Activated T-cell treated with anti-CD3 and anti-CD28 coated beads, Interleukin-2, amount 50 U/mL, for 4 hours (primary cell): ENCODE results near the gene LRPAP1. TPM values are rescaled to one million over a fixed set of nuclear protein-coding genes. Genes with fewer than 3 reads are reported as not detected.
"Not testable (repeated sequence)": the region's sequence is repeated elsewhere in the genome, so short reads cannot be mapped to it uniquely, and the experiment has no call there.

Experiments
- ATAC-seq, 2 donors: fragments of 200-7000 bp; cut with Tn5 transposase; one replicate each; pipeline ENCODE4 v1.10.0; 2021
- DNase-seq: peaks from one replicate; pipeline ENCODE4 v3.0.0-alpha.2; 2020
- H3K27me3 Mint-ChIP-seq: one replicate; pipeline ENCODE4 v1.8.0; 2021; ENCODE audit warnings: low read depth, mixed read lengths
- H3K36me3 Mint-ChIP-seq: one replicate; pipeline ENCODE4 v1.8.0; 2022; ENCODE audit warnings: mixed read lengths; ENCODE audit not compliant: insufficient read depth
- H3K4me1 Mint-ChIP-seq: one replicate; pipeline ENCODE4 v1.8.0; 2021; ENCODE audit warnings: low read depth, mixed read lengths
- H3K4me3 Mint-ChIP-seq: one replicate; pipeline ENCODE4 v1.8.0; 2021; ENCODE audit warnings: mild to moderate bottlenecking, moderate library complexity, mixed read lengths
- H3K9me3 Mint-ChIP-seq: one replicate; pipeline ENCODE4 v1.8.0; 2021; ENCODE audit warnings: mixed read lengths
- total RNA-seq, 3 donors: library from RNA; stranded (reverse); gene quantifications; one replicate each; pipeline ENCODE4 v1.2.1, GENCODE V29; 2021

The LRPAP1 gene
- total RNA-seq, 3 donors from 2014 or later, result 111 to 145 (median 118) TPM

DNA sequence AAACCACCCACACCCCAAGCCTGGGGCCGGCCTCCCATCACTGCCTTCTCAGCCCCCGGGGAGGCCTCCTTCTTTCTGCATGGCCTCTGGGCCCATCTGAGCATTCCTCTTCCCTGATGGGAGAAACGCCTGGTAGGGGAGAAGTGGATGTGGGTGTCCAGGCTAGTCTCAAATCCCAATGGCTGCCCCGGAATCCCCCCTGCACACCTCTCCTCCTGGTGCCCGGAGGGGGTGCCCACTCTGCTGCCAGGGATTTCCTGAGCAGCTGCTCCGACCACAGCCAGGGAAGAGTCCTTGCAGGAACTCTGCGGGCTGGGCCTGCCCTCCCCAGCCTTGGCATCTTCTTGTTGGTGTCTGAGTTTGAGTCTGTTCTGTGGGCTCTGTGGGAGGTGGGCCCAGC lies 19.1 kb upstream of the LRPAP1 start:
- not testable (repeated sequence) for H3K4me3 Mint-ChIP-seq, ATAC-seq, H3K27me3 Mint-ChIP-seq, DNase-seq, H3K36me3 Mint-ChIP-seq, H3K9me3 Mint-ChIP-seq, H3K4me1 Mint-ChIP-seq

DNA sequence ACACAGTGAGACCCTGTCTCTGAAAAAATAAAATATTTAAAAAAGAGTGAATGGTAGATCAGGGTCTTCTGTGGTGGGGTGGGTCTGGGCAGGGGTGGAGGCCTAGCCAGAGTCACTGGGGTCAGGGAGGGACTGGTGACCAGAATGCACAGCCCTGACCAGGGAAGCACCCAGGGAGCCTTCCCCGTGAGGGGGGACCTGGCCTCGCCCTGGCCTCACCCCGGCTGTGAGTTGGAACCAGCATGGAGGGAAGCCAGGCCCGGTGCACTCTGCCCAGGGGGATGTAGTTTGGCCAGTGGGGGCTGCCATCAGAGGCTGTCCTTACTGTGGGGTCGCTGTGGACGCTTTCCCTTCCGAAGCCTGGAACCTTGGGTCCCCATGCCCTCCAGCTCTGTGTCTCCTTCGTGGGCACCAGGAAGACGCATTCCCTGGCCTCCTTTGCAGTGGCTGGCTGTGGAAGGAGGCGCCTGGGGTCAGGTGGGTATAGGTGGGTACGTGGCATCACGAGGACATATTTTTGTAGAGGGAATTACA lies 18.6 kb upstream of the LRPAP1 start:
- DNase-seq, H3K4me1 Mint-ChIP-seq, H3K36me3 Mint-ChIP-seq, H3K27me3 Mint-ChIP-seq, H3K4me3 Mint-ChIP-seq, H3K9me3 Mint-ChIP-seq, ATAC-seq: not testable (repeated sequence)

DNA sequence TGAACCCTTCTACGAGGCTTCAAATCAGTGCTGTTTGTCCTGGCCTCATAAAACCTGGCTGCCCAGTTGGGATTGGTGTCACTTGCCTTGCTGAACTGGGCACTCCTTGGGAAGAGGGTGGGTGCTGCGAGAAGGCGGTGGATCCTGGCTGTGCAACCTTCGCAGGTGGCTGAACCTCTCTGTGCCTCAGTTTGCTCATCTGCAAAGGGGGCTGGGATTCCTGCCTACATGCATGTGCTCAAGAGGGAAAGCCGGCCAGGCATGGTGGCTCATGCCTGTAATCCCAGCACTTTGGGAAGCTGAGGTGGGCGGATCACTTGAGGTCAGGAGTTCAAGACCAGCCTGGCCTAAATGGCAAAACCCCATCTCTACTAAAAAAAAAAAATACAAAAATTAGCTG lies 17.8 kb upstream of the LRPAP1 start:
- H3K27me3 Mint-ChIP-seq, ATAC-seq, H3K9me3 Mint-ChIP-seq, H3K4me3 Mint-ChIP-seq, H3K4me1 Mint-ChIP-seq, DNase-seq, H3K36me3 Mint-ChIP-seq: not testable (repeated sequence)

GRCh38 chr4:3549694-3550001 lies 17.4 kb upstream of the LRPAP1 start:
- not testable (repeated sequence) for ATAC-seq, H3K27me3 Mint-ChIP-seq, DNase-seq, H3K9me3 Mint-ChIP-seq, H3K4me3 Mint-ChIP-seq, H3K4me1 Mint-ChIP-seq, H3K36me3 Mint-ChIP-seq

- H3K9me3 Mint-ChIP-seq, H3K4me3 Mint-ChIP-seq, ATAC-seq, H3K36me3 Mint-ChIP-seq, DNase-seq, H3K4me1 Mint-ChIP-seq, H3K27me3 Mint-ChIP-seq: not testable (repeated sequence)
These were observed 16.9 kb upstream of the LRPAP1 start for GRCh38 chr4:3548991-3549693.

GRCh38 chr4:3546721-3547120 lies 14.5 kb upstream of the LRPAP1 start:
- not testable (repeated sequence) for ATAC-seq, H3K27me3 Mint-ChIP-seq, H3K9me3 Mint-ChIP-seq, DNase-seq, H3K4me1 Mint-ChIP-seq, H3K36me3 Mint-ChIP-seq, H3K4me3 Mint-ChIP-seq

DNA sequence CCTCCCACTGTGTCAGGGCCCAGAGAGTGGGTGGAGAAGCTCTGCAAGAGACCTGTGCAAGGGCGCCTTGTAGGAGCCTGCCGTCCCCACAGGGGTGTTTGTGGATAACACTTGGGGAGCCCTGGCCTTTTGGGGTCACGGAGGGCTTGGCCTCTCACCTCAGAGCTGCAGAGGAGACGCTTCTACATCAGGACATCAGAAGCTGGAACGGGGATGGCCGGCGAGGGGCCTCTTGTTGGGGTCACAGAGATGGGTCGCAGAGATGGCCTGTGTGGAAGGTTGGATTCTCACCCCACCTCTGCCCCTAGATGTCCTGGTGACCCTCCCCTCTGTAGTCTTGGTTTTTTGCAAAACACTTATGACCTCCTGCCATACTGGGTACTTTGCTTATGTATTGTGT lies 13.1 kb upstream of the LRPAP1 start:
- not testable (repeated sequence) for H3K36me3 Mint-ChIP-seq, H3K4me3 Mint-ChIP-seq, ATAC-seq, H3K9me3 Mint-ChIP-seq, DNase-seq, H3K4me1 Mint-ChIP-seq, H3K27me3 Mint-ChIP-seq

DNA sequence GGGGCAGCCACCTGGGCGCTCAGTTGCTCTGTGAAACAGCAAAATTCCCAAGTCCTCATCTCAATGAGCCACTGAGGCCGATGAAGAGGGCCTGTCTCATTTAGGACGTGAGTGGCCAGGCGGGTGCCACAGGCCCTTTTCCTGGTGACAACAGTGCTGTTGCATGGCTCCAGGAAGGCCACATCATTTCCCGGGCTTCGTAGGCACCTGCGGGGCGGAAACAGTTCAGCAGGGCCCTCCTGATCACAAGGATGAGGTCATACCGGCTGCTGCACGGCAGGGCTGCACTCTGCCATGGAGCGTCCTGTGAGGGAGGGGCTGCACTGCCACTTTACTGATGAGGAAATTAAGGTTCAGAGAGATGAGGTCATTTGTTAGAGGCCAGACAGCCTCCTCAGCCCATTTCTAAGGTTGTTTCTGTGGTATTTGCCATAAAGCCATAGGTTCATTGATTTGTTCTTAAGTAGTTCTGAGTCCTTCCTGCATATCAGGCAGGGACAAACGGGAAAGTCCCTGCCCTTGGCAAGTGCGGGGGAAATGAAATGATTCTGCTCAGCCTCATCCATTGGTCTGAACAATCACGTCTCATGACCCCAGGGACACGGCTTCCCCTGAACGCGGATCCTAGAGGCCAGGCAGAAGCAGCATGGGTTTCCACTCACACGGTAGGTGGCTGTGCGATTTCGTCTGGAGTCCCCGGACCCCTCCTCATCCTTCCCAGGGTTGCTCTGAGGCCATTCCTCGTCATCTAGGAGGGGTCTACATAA lies 12.2 kb upstream of the LRPAP1 start:
- DNase-seq, H3K4me1 Mint-ChIP-seq, H3K4me3 Mint-ChIP-seq, H3K9me3 Mint-ChIP-seq, H3K36me3 Mint-ChIP-seq, H3K27me3 Mint-ChIP-seq, ATAC-seq: not testable (repeated sequence)

DNA sequence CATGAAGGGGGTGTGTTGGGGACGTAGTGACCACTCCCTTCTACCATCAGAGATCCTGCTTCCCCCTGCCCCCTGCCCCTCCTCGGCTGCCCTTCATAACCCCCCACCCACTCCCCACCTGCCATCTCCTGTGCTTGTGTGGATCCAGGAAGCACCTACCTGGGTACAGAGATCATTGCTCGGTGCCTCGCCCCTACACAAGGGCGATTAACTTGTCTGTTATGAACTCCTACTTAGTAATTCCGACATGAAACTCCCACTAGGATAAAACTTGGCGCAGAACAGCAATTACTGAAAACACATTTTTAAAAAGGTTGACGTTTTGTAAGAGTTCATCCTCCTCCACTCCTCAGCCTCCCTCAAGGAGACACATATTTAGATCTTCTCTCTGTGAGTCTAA lies 11.2 kb upstream of the LRPAP1 start:
- not testable (repeated sequence) for H3K4me1 Mint-ChIP-seq, H3K27me3 Mint-ChIP-seq, H3K36me3 Mint-ChIP-seq, H3K9me3 Mint-ChIP-seq, H3K4me3 Mint-ChIP-seq, DNase-seq, ATAC-seq

DNA sequence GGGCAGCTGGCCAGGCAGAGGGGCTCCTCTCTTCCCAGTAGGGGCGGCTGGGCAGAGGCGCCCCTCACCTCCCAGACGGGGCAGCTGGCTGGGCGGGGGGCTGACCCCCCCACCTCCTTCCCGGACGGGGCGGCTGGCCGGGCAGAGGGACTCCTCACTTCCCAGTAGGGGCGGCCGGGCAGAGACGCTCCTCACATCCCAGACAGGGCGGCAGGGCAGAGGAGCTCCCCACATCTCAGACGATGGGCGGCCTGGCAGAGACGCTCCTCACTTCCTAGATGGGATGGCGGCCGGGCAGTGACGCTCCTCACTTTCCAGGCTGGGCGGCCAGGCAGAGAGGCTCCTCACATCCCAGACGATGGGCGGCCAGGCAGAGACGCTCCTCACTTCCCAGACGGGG lies 6.7 kb upstream of the LRPAP1 start:
- H3K4me3 Mint-ChIP-seq, ATAC-seq, H3K36me3 Mint-ChIP-seq, H3K9me3 Mint-ChIP-seq, H3K4me1 Mint-ChIP-seq, H3K27me3 Mint-ChIP-seq, DNase-seq: not testable (repeated sequence)

DNA sequence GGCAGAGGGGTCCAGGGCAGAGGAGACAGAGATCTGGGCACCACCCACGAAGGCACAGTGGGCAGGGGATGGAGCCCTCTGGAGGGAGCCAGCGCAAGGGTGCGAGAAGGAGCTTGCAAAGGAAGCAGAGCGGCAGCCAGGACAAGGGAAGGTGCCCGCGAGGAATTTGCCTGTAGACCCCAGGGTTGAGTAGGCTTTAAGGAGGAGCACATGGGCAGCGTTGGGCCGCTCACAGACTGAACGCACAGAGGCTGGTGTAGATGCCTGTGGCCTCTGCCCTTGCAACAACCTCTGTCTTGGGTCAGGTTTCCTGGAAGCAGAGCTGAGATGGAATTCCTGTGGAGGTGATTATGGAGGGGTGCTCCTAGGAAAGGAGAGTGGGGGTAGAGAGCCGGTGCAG lies 3.6 kb upstream of the LRPAP1 start:
- H3K36me3 Mint-ChIP-seq, DNase-seq, ATAC-seq, H3K4me3 Mint-ChIP-seq, H3K9me3 Mint-ChIP-seq, H3K27me3 Mint-ChIP-seq: not testable (repeated sequence)
- peaks cover 13% of the 10 kb centered on the region for H3K4me1 Mint-ChIP-seq

DNA sequence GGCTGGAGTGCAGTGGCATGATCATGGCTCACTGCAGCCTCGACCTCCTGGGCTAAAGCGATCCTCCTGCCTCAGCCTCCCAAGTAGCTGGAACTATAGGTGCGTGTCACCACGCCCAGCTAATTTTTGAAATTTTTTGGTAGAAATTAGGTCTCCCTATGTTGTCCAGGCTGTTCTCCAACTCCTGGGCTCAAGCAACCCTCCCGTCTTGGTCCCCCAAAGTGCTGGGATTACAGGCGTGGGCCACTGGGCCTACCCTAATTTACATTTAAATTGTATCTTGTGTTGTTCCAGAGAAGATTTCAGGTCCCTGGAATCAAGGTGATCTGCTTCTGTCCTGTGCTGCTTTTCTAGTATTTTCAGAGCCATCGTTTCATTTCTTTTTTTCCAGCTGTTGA lies 1.2 kb upstream of the LRPAP1 start:
- ATAC-seq (no peak), DNase-seq (no peak)
- H3K4me3 Mint-ChIP-seq, result peak overlapping the region; percentile 99
- peaks cover 3% of the 10 kb centered on the region for H3K9me3 Mint-ChIP-seq
- H3K27me3 Mint-ChIP-seq, result peaks cover 5% of the 10 kb centered on the region
- H3K36me3 Mint-ChIP-seq, result peaks cover 1% of the 10 kb centered on the region
- peaks cover 24% of the 10 kb centered on the region for H3K4me1 Mint-ChIP-seq

DNA sequence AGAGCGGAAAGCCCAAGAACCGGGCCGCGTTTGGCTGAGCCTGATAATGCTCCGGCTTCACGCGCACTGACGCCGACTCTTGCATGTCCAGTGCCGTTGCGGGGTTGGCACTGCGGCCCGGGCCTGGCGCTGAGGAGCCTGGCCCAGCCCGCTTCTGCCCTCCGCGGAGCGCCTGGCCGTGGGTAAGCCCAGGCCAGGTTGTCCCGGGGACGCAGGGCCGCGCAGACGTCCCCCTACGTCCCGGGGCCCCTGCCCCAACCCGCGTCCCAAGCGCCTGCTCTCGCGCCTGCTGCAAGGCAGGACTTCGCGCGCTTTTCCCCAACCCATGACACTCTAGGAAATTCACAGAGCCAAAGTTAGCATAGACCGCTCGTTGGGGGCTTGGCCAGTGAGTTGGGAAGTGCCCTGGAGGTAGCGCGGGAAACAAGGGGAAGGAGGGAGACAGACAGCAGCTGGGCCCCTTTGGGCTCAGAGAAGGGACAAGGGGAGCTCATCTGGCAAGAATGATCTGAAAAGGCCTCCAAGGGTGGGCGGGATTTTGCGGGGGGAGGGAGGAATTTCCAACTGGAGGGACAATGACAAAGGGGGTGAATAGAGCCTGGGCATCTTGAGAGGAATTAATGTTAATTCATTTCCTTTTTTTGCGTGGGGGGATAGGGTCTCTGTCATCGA lies 665 bp upstream of the LRPAP1 start:
- Mint-ChIP-seq H3K4me3 (peak overlapping the region; percentile 99), H3K27me3 (peaks cover 5% of the 10 kb centered on the region), H3K9me3 (peaks cover 3% of the 10 kb centered on the region), H3K4me1 (peaks cover 29% of the 10 kb centered on the region), H3K36me3 (peaks cover 1% of the 10 kb centered on the region)
- peak in 1 of 2 donors; percentile 27 for ATAC-seq
- DNase-seq, result no peak

GRCh38 chr4:3531318-3531878 lies 824 bp downstream of the LRPAP1 start:
- Mint-ChIP-seq H3K9me3 (peaks cover 3% of the 10 kb centered on the region), H3K27me3 (peaks cover 5% of the 10 kb centered on the region), H3K36me3 (peaks cover 1% of the 10 kb centered on the region), H3K4me3 (peak overlapping the region; percentile 99), H3K4me1 (peaks cover 34% of the 10 kb centered on the region)
- ATAC-seq (no peak), DNase-seq (no peak)
